Myometrial cell (primary cell): ENCODE measurements around the gene CCL16. TPM values are rescaled to one million over a fixed set of nuclear protein-coding genes. Genes with fewer than 3 reads are reported as not detected.

Experiments used
- total RNA-seq: library from RNA; depleted of rRNA; stranded (reverse); fragments of >200 nt; gene quantifications from 2 replicates; pipeline ENCODE4 v1.2.3, GENCODE V29; 2015

Gene CCL16
- total RNA-seq = not detected in 2 replicates

GRCh38 chr17:35981246-35981645 lies at the start of gene CCL16:
Gene CCL16, minus strand, starts transcription at chr17:35981497. Its CDS starts 77 bp downstream, at chr17:35981420.

GRCh38 chr17:36017799-36018198 lies 36.5 kb upstream of the CCL16 start, which contains the start of gene CCL23:
Gene CCL23, minus strand, starts transcription at chr17:36017972. Its CDS starts 75 bp downstream, at chr17:36017897.

GRCh38 chr17:36001110-36001771 lies 19.9 kb upstream of the CCL16 start, which contains the start of gene CCL15:
Gene CCL15, minus strand, starts transcription at chr17:36001553. Its CDS starts 61 bp downstream, at chr17:36001492.

GRCh38 chr17:35986643-35987042 lies 5.3 kb upstream of the CCL16 start, which contains the start of gene CCL14:
Gene CCL14, minus strand, starts transcription at chr17:35986729. Its CDS starts 80 bp downstream, at chr17:35986649.

GRCh38 chr17:35943537-35943936 lies 37.8 kb downstream of the CCL16 start, which contains the start of gene LYZL6:
Gene LYZL6, minus strand, starts transcription at chr17:35943713. Its CDS starts 4,357 bp downstream, at chr17:35939356.

GRCh38 chr17:35930211-35931065 lies 50.9 kb downstream of the CCL16 start, which contains the start of gene RDM1:
Gene RDM1, minus strand, starts transcription at chr17:35930773. Its CDS starts 46 bp downstream, at chr17:35930727.

Other genes starting within 250 kb of the CCL16 start
- 4.6 TPM in 2 replicates for gene RASL10B, start 249.9 kb downstream of the CCL16 start, total RNA-seq
- gene GAS2L2, start 228.3 kb downstream of the CCL16 start, total RNA-seq = not detected in 2 replicates
- not detected in 2 replicates for gene C17orf50, start 220.6 kb downstream of the CCL16 start, total RNA-seq
- 6.6 and 9.2 TPM in 2 replicates for gene MMP28, start 185.9 kb downstream of the CCL16 start, total RNA-seq
- 24.3 and 25.4 TPM in 2 replicates for gene TAF15, start 172.0 kb downstream of the CCL16 start, total RNA-seq
- gene HEATR9, start 112.6 kb downstream of the CCL16 start, total RNA-seq = not detected in 2 replicates
- gene CCL5, start 101.1 kb downstream of the CCL16 start, total RNA-seq = not detected in 2 replicates
- 0.53 and 0.58 TPM in 2 replicates for gene RDM1, start 50.7 kb downstream of the CCL16 start, total RNA-seq
- gene LYZL6, start 37.8 kb downstream of the CCL16 start, total RNA-seq = not detected in 2 replicates
- not detected in 2 replicates for gene CCL14, start 5.2 kb upstream of the CCL16 start, total RNA-seq
- not detected in 2 replicates for gene CCL15, start 20.1 kb upstream of the CCL16 start, total RNA-seq
- gene CCL23, start 36.5 kb upstream of the CCL16 start, total RNA-seq = not detected in 2 replicates
- gene CCL18, start 82.8 kb upstream of the CCL16 start, total RNA-seq = not detected in 2 replicates
- gene CCL3, start 108.6 kb upstream of the CCL16 start, total RNA-seq = not detected in 2 replicates
- not detected in 2 replicates for gene CCL4, start 122.3 kb upstream of the CCL16 start, total RNA-seq
- not detected in 2 replicates for gene TBC1D3B, start 195.1 kb upstream of the CCL16 start, total RNA-seq
- gene CCL3L1, start 215.3 kb upstream of the CCL16 start, total RNA-seq = not detected in 2 replicates
- gene CCL4L2, start 229.6 kb upstream of the CCL16 start, total RNA-seq = not detected in 2 replicates